ELR (cell line): ENCODE data around the gene JARID2.
A peak's percentile ranks its signal among the peaks of the same experiment; 100 is the strongest.

Source experiments
- DNase-seq: peaks from one replicate; pipeline ENCODE4 v3.0.0-alpha.2; 2015; ENCODE audit warnings: low read depth

The JARID2 gene

GRCh38 chr6:15547400-15547799, 301.5 kb downstream of the JARID2 start:
- DNase-seq = no peak

GRCh38 chr6:15549371-15549770, 303.5 kb downstream of the JARID2 start:
- DNase-seq = no peak

GRCh38 chr6:15550546-15551123, 304.8 kb downstream of the JARID2 start:
- DNase-seq = no peak

- no peak for DNase-seq
Measured at GRCh38 chr6:15551262-15551661, 305.4 kb downstream of the JARID2 start.

- DNase-seq = no peak
Measured at GRCh38 chr6:15551798-15552197, 305.9 kb downstream of the JARID2 start.

DNA sequence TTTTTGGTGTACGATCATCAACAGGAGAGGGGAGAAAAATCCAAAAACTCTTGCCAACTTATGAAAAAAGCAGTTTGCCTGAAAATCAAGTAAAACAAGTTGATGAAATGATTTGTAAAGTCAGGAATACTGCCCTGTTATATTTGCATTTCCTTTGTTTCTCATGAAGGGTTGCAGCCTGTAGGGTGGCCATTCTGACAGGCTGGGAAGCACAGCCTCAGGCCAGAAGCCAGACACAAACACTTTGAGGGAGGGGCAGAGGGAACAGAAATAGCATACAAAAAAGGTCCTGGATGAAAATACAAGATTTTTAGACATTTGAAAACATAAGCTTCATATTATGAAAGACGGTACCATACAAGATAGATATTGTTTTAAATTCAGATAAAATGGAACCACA, 307.2 kb downstream of the JARID2 start:
- no peak for DNase-seq

DNA sequence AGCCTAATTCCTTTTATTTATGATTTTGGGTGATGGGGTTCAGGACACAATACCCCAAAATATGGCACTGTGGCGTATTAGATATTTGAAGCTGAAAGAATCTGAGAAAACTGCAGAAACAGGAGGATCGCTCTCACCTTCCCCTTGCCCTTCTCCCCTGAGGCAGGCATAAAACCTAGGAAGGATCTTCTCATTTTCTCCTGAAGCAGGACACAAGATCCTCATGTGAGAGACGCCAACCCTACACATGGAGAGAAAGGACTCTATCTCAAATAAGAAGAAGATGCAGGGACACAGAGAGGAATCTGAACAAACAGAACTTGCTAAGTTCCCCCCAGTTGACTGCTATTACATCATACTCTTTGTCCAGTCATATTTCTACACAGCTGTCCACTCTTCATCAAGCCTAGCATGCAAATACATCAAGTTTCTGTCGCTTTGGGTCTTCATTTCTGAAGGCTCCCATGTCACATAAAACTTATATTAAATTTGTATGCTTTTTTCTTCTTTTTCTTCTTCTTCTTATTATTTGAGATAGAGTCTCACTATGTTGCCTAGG, 307.9 kb downstream of the JARID2 start:
- DNase-seq = no peak

DNA sequence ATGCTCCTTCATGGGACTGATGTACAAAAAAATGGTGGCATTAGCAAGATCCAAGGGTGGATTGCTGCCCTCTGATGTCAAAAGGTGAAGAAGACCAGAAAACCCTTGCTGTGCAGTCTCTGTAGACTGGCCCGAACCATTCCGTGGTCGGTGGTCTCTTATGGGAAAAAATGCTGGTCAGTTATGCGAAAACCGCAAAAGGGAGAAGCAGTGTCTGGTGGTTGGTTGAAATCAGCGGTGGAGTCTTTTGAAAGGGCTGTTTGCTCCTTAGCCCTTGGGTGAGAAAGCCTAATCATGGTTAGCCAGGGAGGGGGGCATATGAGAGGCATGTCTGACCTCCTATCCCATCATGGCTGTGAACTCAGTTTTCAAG, 308.8 kb downstream of the JARID2 start:
- no peak for DNase-seq

- DNase-seq = peak; percentile 18
Measured at GRCh38 chr6:15555101-15556038, 309.5 kb downstream of the JARID2 start.

DNA sequence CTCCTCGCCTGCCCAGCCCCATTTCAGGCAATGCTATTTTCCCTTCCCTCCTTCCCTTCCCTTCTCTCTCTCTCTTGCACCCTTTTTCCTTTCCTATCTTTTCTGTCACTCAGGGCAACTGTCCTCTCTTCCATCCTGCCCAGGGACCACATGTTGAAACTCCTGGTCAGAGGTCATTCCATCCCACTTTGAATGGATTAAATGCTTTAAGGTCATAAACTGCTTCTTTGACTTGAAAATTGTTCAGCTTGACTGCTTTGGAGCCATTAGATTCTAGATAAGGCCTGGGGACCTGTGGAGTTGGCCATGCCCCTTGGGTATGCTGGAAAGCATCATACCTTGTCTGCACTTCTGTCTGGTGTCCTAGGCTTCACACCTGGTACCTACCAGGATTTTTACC, 310.8 kb downstream of the JARID2 start:
- no peak for DNase-seq

DNA sequence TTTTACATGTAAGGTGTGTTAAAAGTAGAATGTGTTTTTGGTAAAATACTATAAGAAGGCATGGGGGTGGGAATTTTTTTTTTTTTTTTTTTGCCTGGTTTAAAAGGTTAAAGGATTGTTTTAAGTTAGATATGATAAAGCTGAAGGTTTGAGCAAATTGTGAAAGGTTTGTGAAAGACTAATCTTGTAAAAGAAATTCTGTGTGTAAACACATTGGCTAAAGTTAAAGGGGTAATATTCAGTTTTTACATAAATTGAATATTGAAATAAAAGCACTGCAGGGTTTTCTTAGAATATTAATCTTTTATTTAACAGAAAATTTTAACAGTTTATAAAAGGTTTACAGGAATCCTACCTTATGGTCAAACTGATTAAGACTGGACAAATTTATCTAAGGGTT, 311.3 kb downstream of the JARID2 start:
- no peak for DNase-seq

GRCh38 chr6:15560713-15561112, 314.8 kb downstream of the JARID2 start:
- no peak for DNase-seq

- no peak for DNase-seq
Measured at GRCh38 chr6:15561447-15562199, 315.8 kb downstream of the JARID2 start.

GRCh38 chr6:15562977-15563376, 317.1 kb downstream of the JARID2 start:
- no peak for DNase-seq

DNA sequence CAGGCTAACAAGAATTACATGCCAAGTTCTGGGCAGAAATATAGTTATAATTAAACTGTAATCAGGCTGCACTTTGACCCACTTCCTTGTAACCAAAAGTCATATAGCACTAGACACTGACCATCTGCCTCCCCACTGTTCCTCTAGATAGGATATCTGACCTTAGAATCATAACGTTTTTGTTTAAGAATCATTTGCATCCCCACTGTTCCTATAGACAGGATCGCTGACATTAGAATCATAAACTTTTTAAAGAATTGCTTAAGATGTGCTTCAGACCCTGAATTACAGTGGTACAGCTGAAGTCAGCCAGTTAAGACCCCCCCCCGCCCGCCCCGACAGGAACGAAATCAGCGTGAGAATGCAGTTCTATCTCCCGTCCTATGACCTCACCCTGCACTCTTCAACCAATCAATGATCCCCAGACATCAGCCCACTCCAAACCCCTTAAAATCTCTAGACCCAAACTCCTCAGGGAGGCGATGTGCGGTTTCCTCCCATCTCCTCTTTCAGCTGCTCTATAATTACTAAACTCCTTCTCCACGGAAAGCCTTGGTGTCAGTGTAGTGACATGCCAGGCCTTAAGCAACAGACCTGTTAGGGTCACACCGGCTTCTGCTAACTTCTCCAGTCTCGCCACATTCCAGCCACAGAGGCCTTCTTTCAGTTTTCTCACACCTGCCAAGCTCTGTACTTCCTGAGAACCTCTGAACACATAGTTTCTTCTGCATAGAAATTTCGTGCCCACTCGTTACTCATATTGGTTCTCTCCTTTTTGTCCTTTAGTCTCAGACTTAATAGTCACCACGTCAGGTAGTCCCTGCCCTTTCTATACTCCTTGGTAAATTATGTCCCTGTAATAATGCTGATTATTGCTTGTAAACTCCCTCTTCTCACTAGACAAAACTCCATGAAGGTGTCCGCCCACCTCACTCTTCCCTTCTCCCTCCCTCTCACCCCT, 323.4 kb downstream of the JARID2 start:
- no peak for DNase-seq

DNA sequence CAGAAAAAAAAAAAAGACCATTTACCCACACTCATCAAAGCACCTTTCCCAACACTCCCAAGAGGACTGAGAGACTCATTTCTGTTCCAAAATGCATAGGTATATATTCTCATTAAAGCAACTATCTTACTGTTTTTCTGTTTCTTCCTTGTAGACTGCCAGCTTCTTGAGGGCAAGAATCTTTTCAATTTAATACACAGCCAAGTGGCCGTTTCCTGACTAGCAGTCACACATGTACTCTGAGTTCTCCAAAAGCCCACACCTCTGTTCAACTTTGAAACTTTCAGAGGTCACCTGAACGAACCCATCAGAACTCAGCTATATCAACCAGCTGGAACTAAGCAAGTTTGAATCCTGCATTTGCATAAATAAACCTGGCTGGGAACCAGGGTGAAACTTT, 324.3 kb downstream of the JARID2 start:
- no peak for DNase-seq
